Astrocyte of the spinal cord (primary cell): ENCODE results near the gene GPR63.

ENCODE experiments used
- DNase-seq: peaks from one replicate; pipeline ENCODE4 v3.0.0; 2011; ENCODE audit warnings: low read depth, low spot score
- H3K4me3 ChIP-seq: 2 replicates; pipeline ENCODE4 v1.5.1; 2011; ENCODE audit warnings: low read depth, mild to moderate bottlenecking, low read length, moderate library complexity
- in situ Hi-C: cut with HindIII; loops from 2 replicates; pipeline ENCODE4 v1.10.0; 2017; ENCODE audit warnings: low sequenced_read_pairs
- TF ChIP-seq, protein P1 (sequence below): IDR thresholded peaks from 2 replicates; pipeline ENCODE4 v1.5.1; 2012; ENCODE audit warnings: low read depth, mild to moderate bottlenecking, low read length, inconsistent platforms

Gene GPR63

GRCh38 chr6:96781557-96781956 lies 55.7 kb downstream of the GPR63 start:
- no peak for DNase-seq
- no peak overlapping the region for H3K4me3 ChIP-seq
- TF ChIP-seq, protein P1, sequence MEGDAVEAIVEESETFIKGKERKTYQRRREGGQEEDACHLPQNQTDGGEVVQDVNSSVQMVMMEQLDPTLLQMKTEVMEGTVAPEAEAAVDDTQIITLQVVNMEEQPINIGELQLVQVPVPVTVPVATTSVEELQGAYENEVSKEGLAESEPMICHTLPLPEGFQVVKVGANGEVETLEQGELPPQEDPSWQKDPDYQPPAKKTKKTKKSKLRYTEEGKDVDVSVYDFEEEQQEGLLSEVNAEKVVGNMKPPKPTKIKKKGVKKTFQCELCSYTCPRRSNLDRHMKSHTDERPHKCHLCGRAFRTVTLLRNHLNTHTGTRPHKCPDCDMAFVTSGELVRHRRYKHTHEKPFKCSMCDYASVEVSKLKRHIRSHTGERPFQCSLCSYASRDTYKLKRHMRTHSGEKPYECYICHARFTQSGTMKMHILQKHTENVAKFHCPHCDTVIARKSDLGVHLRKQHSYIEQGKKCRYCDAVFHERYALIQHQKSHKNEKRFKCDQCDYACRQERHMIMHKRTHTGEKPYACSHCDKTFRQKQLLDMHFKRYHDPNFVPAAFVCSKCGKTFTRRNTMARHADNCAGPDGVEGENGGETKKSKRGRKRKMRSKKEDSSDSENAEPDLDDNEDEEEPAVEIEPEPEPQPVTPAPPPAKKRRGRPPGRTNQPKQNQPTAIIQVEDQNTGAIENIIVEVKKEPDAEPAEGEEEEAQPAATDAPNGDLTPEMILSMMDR = no peak
- in situ Hi-C loops = no loop called here

DNA sequence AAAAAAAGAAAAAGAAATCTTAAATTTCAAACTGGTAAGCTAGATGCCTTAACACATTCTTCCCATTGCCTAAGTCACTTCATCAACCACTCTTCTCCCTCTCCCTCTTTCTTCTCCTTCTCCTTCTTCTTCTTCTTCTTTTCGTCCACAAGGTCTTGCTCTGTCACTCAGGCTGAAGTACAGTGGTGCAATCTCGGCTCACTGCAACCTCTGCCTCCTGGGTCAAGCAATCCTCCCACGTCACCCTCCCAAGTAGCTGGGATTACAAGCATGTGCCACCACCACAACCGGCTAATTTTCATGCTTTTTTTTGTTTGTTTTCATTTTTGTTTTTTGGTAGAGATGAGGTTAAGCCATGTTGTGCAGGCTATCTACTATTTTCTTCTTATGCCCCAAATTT lies 60.2 kb downstream of the GPR63 start:
- TF ChIP-seq, protein P1 = no peak
- H3K4me3 ChIP-seq = no peak overlapping the region
- in situ Hi-C loops = no loop called here
- no peak for DNase-seq

DNA sequence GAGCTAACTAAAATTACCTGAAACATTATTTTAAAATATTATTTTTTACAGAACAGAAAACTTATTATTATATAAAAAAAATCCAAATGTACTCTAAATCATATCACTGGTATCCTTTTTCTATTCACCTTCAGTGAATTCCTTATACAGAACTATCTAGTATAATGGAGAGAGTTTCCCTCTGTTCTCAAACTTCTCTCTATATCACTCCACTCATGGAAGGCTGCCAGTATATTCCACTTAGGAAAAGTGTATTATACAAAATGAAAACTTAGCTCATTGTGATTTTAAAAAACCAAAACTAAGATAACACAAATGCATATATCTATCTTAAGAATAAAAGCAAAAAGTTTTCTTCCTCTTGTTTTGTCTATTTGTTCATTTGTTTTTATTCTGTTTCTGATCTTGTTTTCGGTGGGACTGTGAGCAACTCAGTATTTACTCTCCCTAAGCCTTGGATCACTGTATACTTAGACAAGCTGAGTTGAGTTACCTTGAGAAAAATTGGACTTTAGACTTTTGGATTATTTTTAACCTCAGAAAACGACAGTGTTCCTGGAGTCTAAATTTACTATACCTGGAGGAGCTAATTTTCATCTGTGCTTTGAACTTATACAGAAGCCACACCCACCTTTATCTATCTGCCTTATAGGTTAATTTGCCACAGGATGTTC lies 61.4 kb downstream of the GPR63 start:
- no peak for DNase-seq
- H3K4me3 ChIP-seq = no peak overlapping the region
- in situ Hi-C loops = no loop called here
- TF ChIP-seq, protein P1 = no peak

- H3K4me3 ChIP-seq = no peak overlapping the region
- TF ChIP-seq, protein P1 = no peak
- no peak for DNase-seq
- in situ Hi-C loops = no loop called here
Measured at GRCh38 chr6:96766769-96767168, 70.5 kb downstream of the GPR63 start.

- H3K4me3 ChIP-seq = no peak overlapping the region
- DNase-seq = no peak
- in situ Hi-C loops = no loop called here
- TF ChIP-seq, protein P1 = no peak
Measured at GRCh38 chr6:96762599-96762998, 74.7 kb downstream of the GPR63 start.

- H3K4me3 ChIP-seq = no peak overlapping the region
- no peak for DNase-seq
- TF ChIP-seq, protein P1 = no peak
- in situ Hi-C loops = no loop called here
Measured at GRCh38 chr6:96761794-96762193, 75.5 kb downstream of the GPR63 start.
